Spinal cord (tissue), 10 donors: ENCODE measurements around the gene HIPK2. TPM values are rescaled to one million over a fixed set of nuclear protein-coding genes. Genes with fewer than 3 reads are reported as not detected.

Source experiments
- DNase-seq, 6 donors: peaks; one replicate each; pipeline versions ENCODE4 v3.0.0 to v3.0.0-alpha.2; 2013 to 2015; ENCODE audit warnings: low spot score in 6 of 6, low read depth in 4 of 6
- H3K27ac ChIP-seq: one replicate; pipeline ENCODE4 v1.5.1; 2013; ENCODE audit warnings: low read depth, low read length, control low read depth
- H3K27me3 ChIP-seq: one replicate; pipeline ENCODE4 v1.6.1; 2013; ENCODE audit warnings: low read length; ENCODE audit not compliant: control insufficient read depth, insufficient read depth
- H3K36me3 ChIP-seq: one replicate; pipeline ENCODE4 v1.6.1; 2013; ENCODE audit warnings: low read length; ENCODE audit not compliant: control insufficient read depth, insufficient read depth
- H3K4me1 ChIP-seq: one replicate; pipeline ENCODE4 v1.6.1; 2013; ENCODE audit warnings: low read length; ENCODE audit not compliant: control insufficient read depth, insufficient read depth
- H3K4me3 ChIP-seq: one replicate; pipeline ENCODE4 v1.5.1; 2013; ENCODE audit warnings: low read depth, low read length, control low read depth
- H3K9me3 ChIP-seq: one replicate; pipeline ENCODE4 v1.6.1; 2013; ENCODE audit warnings: low read length; ENCODE audit not compliant: control insufficient read depth, insufficient read depth
- WGBS: methylation state at CpG from one replicate; pipeline ENCODE4 v1.1.5; 2013; ENCODE audit warnings: missing lambda C conversion rate; ENCODE audit not compliant: insufficient coverage; 5-methylcytosine and 5-hydroxymethylcytosine counted together
- polyA plus RNA-seq, 2 donors: library from polyadenylated mRNA; unstranded; fragments of 120-200 nt; gene quantifications; one replicate each; pipeline ENCODE4 v1.2.1, GENCODE V29; 2013; ENCODE audit not compliant: insufficient read length in 2 of 2
- total RNA-seq, 2 donors: library from RNA; depleted of rRNA in 1 of 2; stranded (reverse); fragments of 120-200 nt in 1 of 2; fragments of >200 nt in 1 of 2; gene quantifications; one replicate each; pipeline versions ENCODE4 v1.2.3 to v1.2.4, GENCODE V29; 2013 to 2014
- donor health status: healthy.

Gene HIPK2
- total and polyA plus RNA-seq, 4 donors = 52.6 to 142 (median 68.6) TPM

DNA sequence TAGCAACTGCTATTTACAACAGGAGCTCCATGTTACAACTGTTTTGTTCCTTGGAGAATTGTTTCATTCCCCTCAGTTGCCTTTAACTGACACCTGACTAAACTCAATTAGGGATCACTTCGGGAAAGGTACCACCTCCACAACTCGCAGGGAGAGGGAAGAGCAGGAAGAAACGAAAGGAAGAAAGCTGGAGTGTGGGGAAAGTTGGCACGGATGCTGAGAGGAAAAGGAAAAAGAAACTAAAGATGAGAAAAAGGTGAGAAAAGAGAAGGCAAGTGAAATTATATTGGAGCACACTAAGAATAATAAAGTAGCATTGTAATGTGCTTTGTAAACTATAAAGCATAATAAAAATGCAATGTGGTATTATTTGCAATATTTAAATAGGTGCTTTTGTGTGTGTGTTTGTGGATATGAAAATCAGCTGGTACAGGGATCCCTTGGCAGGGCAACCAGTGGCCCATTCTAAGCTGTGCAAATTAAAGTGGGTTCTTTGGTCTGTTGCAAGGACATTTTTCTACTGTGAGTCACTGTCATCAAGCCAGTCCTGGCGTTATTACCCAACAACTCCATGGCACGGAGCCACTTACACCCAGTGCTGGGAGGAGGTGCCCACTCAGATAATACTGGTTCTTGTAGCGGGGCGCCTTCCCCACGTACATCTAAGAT is 45.9 kb downstream of the HIPK2 start:
- H3K36me3 ChIP-seq = peaks cover 5% of the 10 kb centered on the region
- no peak overlapping the region for H3K4me3 ChIP-seq
- peak in 1 of 6 donors; percentile 67 for DNase-seq
- no peaks in the 10 kb centered on the region for H3K27me3 ChIP-seq
- WGBS = 46% methylated on average over 4 of the region's 9 CpGs
- H3K9me3 ChIP-seq = no peaks in the 10 kb centered on the region
- H3K27ac ChIP-seq = peak overlapping the region; percentile 36
- H3K4me1 ChIP-seq = peaks cover 24% of the 10 kb centered on the region

DNA sequence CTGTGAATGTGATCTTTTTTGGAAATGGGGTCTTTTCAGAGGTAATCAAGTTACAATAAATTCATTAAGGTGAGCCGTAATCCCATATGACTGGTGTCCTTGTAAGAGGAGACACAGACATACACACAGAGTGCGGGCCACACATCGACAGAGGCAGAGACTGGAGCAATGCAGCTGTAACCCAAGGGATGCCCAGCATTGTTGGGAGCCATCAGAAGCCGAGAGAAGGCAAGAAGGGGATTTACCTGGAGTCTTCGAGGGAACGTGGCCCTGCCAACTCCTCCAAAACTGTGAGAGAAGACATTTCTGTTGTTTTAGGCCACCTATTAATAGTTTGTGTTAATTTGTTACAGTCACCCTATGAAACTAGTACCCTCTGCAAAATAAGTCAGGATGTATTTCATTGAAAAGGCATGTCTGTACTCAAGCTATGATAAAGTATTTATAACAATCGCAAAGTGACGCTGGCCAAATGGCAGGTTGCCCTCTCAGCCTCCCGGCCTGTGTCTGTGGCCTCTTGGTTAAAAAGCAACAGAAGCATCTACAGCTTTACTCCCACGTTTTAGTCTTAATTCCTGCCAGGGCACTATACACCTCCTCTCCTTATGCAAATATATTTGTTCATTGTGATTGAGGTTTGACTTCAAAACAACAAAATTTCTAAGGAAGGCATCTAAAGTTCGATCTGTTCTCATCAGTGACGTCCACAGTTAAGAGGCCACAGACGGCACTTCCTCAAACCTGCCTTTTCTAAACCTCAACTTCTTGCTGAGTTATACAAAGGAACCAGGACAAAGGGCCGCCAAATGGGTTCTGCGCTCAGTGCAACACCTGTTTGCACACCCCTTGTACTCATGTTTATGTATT is 46.8 kb downstream of the HIPK2 start:
- H3K9me3 ChIP-seq = no peaks in the 10 kb centered on the region
- WGBS = 72% methylated on average over 8 of the region's 15 CpGs
- peaks cover 14% of the 10 kb centered on the region for H3K4me1 ChIP-seq
- no peak overlapping the region for H3K4me3 ChIP-seq
- no peak overlapping the region for H3K27ac ChIP-seq
- DNase-seq = no peak
- no peaks in the 10 kb centered on the region for H3K27me3 ChIP-seq
- peaks cover 5% of the 10 kb centered on the region for H3K36me3 ChIP-seq

DNA sequence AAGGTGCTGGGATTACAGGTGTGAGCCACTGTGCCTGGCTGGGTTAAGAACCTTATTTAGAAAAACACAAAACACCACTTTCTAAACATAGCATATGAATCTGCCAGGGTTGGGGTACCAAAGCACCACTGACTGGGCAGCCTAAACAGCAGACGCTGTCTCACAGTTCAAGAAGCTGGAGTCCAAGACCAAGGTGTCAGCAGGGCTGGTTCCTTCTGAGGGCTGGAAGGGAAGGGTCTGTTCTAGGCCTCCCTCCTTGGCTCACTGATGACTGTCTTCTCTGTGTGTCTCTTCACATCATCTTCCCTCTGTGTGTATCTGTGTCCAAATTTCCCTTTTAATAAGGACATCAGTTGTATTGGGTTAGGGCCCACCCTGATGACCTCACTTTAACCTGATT is 49.6 kb downstream of the HIPK2 start:
- Histone ChIP-seq H3K27me3 (no peaks in the 10 kb centered on the region), H3K9me3 (no peaks in the 10 kb centered on the region), H3K27ac (no peak overlapping the region), H3K4me3 (no peak overlapping the region), H3K4me1 (peaks cover 10% of the 10 kb centered on the region), H3K36me3 (peaks cover 5% of the 10 kb centered on the region)
- no peak for DNase-seq
- WGBS = 100% methylated on average over 1 of the region's 1 CpG

DNA sequence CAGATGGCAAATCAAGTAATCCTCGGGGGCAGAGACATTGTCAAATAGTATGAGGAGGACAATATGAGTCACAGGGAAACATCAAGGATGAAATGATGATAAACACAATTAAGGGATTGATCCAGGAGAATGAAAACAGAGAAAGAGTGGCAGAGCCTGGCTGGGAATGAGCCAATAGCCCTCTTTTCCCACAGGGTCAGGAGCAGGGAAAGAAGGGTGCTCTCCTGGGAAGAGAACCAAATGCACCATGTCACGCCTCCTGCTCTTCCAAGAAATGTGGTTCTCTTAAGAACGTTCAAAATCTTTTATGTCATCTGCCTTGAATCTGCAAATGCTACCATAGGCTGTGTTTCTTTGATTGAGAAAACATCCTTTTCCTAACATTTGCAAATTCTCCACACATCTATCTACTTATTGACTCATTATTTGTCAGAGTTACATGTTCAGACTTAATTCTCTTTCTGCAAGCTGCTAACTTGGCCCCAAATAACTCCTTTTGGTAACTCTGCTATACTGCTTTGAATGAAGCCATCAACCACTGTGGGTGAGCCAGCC is 50.6 kb downstream of the HIPK2 start:
- H3K4me1 ChIP-seq = peaks cover 9% of the 10 kb centered on the region
- 75% methylated on average over 1 of the region's 3 CpGs for WGBS

DNA sequence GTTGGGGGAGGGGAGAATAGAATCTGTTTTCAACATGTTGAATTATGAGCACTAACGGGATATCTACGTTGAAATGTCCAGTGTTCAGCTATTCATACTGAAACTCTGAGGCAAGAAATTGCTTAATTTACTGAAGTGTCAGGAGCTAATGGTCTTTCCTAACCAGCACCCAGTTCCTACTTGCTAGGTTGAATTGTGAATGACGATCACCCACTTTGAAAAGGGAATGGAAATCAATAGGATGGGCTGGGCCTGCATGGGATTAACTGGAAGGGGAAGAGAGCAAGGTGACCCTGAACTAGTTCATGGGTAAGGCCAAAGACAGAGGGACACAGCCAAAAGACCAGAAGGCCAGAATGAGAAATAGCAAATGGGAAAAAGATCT is 51.3 kb downstream of the HIPK2 start:
- H3K27me3 ChIP-seq = no peaks in the 10 kb centered on the region
- peaks cover 5% of the 10 kb centered on the region for H3K36me3 ChIP-seq
- WGBS = 82% methylated on average over 3 of the region's 3 CpGs
- no peak overlapping the region for H3K27ac ChIP-seq
- no peak for DNase-seq
- peaks cover 4% of the 10 kb centered on the region for H3K4me1 ChIP-seq
- no peaks in the 10 kb centered on the region for H3K9me3 ChIP-seq
- H3K4me3 ChIP-seq = no peak overlapping the region

More for the DNA sequence above, 50.6 kb downstream of the HIPK2 start:
- Histone ChIP-seq H3K9me3 (no peaks in the 10 kb centered on the region), H3K27me3 (no peaks in the 10 kb centered on the region), H3K36me3 (peaks cover 5% of the 10 kb centered on the region), H3K27ac (no peak overlapping the region), H3K4me3 (no peak overlapping the region)
- DNase-seq = no peak

DNA sequence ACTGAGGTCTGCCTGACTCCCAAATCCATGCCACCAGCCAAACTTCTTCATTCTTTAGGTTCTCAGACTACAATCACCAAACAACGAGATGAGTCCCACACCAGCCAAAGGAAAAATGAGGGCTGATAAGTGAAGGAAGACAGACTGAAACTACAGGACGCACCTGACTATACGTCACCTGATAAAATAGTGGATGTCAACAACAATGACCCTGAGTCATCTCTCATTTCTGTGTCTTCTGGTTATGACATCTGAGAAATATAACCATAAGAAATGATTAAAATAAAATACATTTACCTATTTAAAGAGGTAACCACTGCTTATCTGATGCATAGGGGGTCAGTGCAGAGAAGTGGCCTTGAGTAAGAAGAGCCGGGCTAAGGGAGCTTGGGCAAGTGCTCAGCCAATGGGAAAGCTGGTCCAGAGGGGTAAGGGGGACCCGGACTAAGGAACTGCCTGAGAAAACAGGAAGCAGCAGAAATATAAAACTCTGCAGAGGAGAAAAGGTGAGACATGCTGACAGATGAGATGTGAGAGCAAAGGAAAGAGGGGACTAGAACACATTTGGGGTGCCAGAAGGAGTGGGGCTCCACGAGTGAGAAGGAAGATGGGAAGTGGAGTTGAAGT is 51.8 kb downstream of the HIPK2 start:
- 88% methylated on average over 3 of the region's 6 CpGs for WGBS
- Histone ChIP-seq H3K4me3 (no peak overlapping the region), H3K4me1 (peaks cover 3% of the 10 kb centered on the region), H3K36me3 (peaks cover 5% of the 10 kb centered on the region), H3K9me3 (no peaks in the 10 kb centered on the region), H3K27me3 (no peaks in the 10 kb centered on the region), H3K27ac (no peak overlapping the region)
- no peak for DNase-seq

DNA sequence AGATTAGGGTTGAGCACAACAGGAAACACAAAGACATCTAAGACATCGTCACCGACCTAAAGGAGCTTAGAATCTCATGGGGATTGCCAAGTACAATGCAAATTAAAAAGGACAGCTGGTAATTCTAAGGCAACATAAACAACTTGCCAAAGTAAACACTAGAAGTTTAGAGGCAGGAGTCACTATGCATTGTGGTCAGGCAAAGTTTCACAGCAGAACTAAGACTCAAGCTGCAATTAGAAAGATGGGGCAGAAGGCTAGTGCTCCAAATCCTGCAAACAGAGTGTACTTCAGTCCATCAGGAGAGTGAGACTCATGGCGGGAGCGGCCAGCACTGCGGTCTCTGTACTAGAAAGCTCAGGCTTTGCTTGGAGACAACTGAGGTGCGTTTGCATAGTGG is 52.7 kb downstream of the HIPK2 start:
- Histone ChIP-seq H3K9me3 (no peaks in the 10 kb centered on the region), H3K4me3 (no peak overlapping the region), H3K27ac (no peak overlapping the region), H3K36me3 (peaks cover 5% of the 10 kb centered on the region), H3K4me1 (peaks cover 4% of the 10 kb centered on the region), H3K27me3 (no peaks in the 10 kb centered on the region)
- no peak for DNase-seq
- WGBS = 90% methylated on average over 3 of the region's 6 CpGs

DNA sequence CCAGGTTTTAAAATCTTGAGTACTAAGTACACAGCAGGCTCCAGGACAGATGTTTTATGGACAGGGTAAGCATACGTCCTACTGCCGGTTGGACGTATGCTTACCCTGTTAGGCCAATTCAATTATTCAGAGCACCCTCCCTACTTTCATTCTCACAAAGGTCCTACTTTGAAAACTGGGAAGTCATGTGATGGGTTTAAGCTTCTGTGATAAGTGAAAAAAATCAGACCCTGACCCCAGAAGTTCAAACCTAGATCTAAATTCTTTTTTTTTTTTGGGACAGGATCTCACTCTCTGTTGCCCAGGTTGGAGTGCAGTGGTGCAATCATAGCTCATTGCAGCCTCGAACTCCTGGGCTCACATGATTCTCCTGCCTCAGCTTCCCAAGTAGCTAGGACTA is 55.2 kb downstream of the HIPK2 start:
- Histone ChIP-seq H3K4me3 (no peak overlapping the region), H3K9me3 (no peaks in the 10 kb centered on the region), H3K4me1 (peaks cover 4% of the 10 kb centered on the region), H3K36me3 (no peaks in the 10 kb centered on the region), H3K27me3 (no peaks in the 10 kb centered on the region), H3K27ac (no peak overlapping the region)
- no CpG with 5 or more reads among the region's 4 CpGs for WGBS
- DNase-seq = no peak

DNA sequence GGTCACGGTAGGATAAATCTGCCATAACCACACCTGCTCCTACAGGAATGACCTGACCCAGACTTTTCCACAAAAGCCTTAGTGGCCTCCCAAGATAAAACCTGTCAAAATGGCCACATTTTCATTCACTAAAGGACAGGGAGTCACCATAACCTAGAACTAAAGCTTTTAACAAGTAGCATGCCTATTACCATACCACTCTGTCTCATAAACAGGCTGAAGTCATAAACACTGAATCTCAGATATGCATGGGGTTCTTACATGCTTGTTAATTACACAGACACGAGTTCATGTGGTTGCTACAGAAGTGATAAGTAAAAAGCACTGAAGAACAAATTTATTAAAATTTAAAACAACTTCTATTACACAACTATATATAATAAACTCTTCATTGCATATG is 56.0 kb downstream of the HIPK2 start:
- Histone ChIP-seq H3K36me3 (no peaks in the 10 kb centered on the region), H3K27me3 (no peaks in the 10 kb centered on the region), H3K9me3 (no peaks in the 10 kb centered on the region), H3K4me3 (no peak overlapping the region), H3K27ac (no peak overlapping the region), H3K4me1 (peaks cover 4% of the 10 kb centered on the region)
- DNase-seq = no peak
- 50% methylated on average over 1 of the region's 2 CpGs for WGBS
